GM21825 (cell line): ENCODE measurements around the gene CNR2.
"Not testable (repeated sequence)": the region's sequence is repeated elsewhere in the genome, so short reads cannot be mapped to it uniquely, and the experiment has no call there.

ENCODE experiments used
- ATAC-seq: cut with Tn5 transposase; IDR thresholded peaks from one replicate; pipeline ENCODE4 v1.9.1; 2021; ENCODE audit warnings: mild to moderate bottlenecking, moderate library complexity; ENCODE audit not compliant: unreplicated experiment

CNR2 gene

DNA sequence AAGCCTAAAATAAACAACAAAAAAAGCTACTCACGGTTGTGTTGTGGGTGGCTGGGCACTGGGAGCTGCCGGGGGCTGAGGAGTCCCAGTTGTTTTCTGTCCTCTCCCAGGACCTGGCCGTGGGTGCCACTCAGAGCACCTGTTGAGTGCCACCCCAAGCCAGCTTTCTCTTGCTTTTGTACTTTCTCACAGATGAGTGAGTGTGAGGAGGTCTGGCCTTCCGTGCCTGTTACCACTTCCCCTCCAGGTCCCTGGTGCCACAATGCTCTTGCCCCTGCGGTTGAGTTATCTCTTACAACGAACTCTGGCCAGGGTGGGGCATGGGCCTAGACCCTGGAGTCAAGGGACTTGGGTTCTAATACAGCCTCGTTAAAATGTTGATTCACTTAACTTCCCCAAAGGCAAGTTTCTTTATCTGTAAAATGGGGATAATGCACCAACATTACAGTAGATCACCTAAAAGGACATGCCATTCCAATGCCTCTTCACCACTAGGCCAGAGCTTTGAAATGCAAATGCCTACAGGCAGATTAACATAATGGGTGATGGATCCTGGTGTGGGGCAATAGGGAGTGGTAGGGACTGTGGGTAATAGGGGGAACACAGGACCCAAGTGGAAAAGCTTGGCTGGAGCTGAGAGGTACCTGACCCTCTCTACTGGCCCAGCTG lies at the start of gene CNR2:
Gene CNR2, minus strand, starts transcription at position 151 of the 669 bp plus-strand sequence. CDS start 37,745 bp downstream, outside the sequence.
- no peak for ATAC-seq

DNA sequence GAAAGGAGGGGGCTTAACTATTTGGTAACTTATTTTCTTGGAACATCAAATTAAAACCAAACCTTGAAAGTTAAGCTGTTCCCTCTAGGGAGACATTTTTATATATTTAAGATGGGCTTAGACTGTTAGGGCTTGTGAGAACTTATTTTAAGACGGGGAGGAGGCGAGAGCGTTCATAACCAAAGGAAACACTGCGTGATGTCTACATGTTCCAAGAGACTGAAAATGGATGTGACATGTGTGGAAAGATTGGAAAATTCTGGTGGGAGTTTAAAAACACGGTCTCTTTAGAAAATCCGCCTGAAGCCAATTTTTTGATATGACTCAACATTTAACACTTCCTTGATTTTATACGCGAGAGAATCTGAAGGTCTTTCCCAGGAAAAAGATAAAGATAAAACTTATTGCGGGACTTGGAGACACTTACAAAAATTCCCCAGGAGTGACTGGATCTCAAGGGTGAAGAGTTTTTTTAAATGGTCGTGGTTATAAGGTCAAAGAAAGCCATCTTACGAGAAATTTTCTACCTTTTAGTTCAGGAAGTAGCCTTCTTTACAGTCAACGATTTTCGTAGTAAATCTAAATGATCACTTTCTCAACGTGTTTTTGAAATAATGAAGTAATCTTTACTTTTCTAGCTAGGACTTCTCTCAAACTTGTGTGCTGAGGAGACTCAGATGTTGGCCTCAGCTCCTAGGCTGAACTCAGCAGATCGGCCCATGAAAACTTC lies 47.3 kb upstream of the CNR2 start:
- no peak for ATAC-seq

DNA sequence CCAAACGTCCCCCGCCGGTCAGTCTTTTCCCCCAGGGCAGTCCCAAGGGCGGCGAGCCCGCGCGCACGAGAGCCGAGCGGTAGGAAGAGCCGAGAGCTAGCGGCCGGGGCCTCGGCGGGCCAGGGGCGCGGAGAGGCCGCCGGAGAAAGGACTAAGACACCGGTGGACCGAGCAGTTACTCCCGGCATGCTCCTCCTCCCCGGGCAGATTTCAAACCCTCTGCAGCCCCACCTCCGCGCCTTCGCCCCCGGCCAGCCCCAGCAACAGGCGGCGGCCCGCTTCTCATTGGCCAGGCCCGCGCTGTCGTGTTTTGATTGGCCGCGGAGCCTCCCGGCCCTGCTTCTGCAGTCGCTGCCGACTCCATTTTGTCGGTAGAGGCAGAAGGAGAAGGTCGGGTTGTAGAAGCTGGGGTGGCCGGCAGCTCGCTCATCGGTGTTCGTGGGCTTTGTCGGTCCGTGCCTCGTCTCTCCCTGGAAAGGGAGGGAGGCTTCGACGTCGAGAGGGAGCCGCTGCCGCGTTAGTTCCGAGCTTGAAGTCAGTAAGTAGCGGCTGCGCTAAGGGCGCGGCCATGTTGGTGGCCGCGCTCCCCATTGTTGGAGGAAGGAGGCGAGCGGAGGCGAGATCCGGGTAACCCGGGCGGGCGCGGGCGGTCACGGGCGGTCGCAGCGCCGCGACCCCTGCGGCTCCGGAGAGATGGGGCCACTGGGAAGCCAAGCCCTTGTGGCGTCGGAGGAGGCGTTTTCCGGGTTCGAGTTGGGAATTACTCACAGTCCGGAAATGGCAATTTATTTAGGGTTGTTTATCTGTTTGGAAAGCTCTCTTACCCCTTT lies 46.5 kb upstream of the CNR2 start, which contains the start of gene PNRC2:
Gene PNRC2, plus strand, starts transcription at position 368 of the 830 bp plus-strand sequence. CDS start 1,630 bp downstream, outside the sequence.
- ATAC-seq: peak; percentile 77

DNA sequence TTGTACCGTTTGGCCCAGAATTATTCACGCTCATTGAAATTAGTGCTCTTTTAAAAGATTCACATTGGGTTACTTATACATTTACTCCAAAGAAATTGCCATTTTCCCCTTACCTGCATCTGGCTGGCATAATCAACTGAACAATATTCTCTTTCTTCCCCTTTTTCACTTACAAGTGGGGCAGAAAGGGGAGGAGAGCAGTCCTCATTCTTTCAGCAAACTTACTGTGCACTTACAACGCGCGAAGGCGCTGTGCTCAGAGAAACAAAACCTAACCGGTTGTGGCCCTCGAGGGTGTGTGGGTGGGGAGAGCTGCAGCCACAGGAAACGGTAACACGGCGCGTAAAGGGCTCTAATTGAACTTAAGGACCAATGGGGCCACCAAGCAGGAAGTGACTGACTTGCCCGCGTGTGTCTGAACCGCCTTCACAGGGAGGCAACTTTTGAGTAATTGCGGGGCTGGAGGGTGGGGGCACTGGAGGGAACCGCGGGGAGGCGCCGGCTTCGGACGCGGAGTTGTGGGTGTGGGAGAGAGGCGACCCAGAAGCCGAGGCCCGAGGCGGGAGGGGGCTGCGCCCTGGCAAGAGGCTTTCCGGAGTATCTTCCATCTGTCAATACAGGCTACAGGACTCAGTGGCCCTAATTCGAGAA lies 45.8 kb upstream of the CNR2 start:
- ATAC-seq: peak; percentile 48

DNA sequence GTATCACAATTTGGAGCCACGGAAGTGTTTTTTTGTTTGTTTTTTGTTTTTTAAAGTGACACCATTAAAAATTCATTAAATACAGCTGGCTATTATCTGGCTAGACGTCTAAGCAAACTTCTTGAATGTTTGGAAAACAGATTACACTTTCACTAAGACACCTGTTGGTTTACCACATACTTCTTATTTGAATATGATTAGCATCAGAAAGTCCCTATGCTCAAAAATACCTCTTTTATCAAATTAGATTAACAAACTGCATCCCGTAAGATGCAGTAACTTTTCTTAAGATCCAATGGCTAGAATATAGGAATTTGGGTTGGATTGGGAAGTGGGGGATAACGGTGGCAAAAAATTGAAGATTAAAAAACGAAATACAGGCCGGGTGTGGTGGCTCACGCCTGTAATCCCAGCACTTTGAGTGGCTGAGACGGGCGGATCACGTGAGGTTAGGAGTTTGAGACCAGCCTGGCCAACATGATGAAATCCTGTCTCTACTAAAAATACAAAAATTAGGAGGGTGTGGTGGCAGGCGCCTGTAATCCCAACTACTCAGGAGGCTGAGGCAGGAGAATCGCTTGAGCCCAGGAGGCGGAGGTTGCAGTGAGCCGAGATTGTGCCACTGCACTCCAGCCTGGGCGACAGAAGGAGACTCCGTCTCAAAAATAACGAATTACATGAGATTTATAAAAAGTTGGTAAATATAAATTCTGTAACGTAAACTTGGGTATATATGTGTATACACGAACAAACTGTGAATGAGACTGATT lies 45.1 kb upstream of the CNR2 start:
- ATAC-seq: not testable (repeated sequence)

DNA sequence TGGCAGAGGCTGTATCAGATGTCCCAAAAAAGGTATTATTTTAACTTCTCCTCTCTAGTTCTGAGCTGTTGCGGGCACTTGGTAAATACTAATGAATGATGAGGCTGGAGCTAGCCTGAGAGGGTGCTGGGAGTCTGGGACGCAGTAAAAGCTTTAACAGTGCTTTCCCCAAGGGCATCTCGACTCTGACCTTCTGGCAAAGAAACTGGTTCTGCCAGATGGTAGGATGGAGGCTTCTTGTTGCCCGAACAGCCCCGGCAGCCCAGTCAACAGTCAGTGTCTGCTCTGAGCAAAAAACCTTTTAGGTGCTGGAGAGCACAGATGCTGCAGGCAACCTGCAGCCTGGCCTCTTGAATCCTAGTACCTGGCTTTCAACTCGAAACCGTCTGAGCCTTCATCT lies 43.9 kb upstream of the CNR2 start:
- no peak for ATAC-seq

DNA sequence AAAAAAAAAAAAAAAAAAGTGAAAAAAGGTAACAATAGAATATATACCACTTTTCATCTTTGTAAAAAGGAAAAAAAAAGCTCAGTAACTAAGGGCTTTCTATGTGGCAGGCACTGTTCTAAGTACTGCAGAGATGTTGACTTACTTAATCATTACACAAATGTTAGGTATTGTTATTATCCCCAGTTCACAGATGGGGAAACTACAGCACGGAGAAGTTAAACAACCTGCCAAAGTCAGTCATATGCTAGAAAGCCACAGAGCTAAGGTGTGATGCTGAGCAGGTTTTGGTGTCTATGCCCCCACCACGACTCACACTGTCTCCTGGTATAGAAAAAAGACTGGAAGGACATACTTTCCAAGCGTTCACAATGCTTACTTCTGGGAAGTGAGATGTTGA lies 39.9 kb upstream of the CNR2 start:
- ATAC-seq: no peak

DNA sequence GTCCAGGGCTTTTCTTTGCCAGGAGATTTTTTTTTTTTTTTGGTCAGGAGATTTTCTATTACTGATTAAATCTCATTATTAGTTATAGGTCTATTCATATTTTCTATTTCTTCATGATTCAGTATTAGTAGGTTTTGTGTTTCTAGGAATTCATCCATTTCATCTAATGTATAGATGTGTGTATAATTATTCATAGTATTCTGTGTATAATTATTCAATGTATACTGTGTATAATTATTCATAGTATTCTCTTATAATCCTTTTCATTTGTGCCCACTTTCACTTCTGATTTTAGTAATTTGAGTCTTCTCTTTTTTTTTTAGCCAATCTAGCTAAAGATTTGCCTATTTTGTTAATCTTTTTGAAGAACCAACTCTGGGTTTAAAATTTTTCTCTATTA lies 34.2 kb upstream of the CNR2 start:
- no peak for ATAC-seq

DNA sequence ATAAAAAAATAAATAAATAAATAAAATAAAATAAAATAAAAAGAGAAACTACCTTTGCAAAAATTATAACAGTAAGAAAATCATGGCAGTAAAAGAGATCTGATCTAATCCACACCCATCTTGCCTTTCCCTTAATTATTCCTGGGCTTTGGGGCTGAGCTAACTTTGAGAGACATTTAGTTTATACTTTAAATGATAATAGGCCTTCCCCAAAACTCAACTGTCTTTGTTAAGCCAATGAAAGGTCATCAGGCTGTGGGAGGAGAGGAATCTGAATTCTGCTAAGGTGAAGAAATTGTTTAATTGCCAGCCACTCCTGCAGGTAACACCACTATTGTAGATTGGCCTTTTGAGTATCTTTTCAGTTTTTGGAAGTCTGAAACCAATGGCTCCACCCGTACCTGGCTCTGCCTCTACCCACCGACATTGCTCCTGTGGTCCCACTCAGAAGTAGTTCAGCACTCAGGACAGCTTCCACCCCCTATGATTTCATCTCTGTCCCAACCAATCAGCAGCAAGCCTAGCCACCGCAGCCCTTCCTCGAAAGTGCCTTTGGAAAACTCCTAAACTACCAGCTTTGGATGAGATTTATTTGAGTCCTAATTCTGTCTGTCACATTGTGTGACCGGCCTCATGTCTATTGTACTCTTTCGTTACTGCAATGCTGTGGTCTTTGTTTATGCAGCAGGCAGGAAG lies 23.5 kb upstream of the CNR2 start:
- ATAC-seq: no peak

DNA sequence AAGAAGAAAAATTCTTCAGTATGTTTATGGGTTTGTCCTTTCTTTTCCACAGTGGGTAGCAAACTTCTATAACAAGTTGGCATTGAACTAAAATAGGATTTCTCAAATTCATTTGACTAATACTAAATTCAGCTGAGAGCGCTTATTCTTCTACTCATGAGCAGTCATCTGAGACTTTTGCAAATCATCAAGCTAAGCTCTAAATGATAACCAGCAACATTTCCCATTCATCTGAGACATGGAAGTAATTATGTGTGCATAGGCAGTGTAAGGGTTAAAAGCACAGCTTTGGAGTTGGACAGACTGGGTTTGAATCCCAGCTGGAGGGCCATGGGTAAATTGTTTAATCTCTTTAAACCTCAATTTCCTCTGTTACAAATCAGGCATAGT lies 18.3 kb upstream of the CNR2 start:
- no peak for ATAC-seq

DNA sequence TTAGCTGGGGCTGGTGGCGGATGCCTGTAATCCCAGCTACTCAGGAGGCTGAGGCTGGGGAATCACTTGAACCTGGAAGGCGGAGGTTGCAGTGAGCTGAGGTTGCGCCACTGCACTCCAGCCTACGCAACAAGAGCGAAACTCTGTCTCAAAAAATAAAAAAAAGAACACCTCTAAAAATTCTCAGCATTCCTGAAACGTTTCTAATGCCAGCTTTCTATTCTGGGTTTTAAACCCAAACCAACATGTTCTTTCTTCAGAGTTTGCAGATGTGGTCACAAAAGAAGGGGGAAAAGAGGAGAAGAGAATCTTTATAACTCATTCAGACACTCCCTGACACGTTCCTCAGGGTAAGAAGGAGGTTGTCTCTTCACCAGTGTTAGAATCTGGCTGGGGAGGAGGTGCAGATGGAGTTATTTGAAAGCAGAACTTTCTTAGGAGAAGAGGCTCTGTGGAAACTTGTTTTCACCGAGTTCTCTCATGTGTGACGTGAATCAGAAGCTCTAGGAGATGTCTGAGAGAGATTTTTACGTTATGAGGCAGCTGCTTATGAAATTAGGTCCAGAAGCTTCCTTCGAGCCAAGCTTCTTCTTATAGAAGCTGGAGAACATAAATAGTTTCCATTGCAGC lies 17.8 kb upstream of the CNR2 start:
- ATAC-seq: no peak

DNA sequence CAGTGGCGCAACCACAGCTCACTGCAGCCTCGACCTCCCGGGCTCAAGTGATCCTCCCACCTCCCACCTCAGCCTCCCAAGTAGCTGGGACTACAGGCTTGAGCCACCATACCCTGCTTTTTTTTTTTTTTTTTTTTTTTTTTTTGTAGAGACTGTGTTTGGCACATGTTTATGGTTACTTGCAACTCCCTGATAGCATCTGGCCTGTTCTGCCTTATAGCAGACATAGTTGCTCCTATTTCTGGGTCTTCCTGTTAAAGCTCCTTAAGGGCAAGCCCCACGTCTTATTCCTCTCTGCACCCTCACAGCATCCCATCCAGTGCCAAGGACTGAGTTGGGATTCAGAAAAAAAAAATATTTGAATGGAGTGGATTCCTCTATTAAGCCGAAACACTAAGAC lies 17.1 kb upstream of the CNR2 start:
- no peak for ATAC-seq

DNA sequence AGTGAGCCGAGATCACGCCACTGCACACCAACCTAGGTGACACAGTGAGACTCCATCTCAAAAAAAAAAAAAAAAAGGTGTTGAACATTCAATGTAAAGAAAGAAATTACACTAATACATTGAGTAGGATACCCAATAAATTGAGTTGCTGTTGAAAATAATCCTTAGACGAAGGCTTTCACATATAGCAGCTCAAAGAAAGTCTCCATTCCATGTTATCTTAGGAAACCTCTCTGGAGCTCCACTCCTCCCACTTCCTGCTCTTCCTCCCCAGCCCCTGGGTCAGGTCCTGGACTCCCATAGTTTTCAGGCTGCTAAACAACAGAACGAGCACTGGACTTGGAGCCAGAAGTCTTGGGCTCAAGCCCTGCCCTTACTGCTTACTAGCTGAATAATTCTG lies 15.6 kb upstream of the CNR2 start:
- no peak for ATAC-seq

DNA sequence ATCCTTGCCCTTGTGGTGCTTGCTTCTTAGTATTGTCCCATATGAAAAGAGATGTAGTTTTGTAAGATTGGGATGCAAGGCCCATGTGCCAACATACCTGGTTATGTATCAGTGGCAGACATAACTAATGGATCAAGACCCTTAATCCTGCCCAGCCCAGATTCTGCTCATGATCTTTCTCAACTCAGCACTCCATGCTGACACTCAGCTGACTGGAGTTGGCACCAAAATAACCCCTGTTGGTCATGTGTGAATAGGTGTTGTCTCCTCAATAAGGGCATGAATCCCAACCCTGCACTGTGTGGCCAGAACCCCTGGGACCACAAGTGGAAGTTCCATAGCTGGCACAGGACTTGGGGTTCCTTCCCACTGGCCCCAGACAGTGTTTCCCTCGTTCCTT lies 13.9 kb upstream of the CNR2 start:
- ATAC-seq: no peak

DNA sequence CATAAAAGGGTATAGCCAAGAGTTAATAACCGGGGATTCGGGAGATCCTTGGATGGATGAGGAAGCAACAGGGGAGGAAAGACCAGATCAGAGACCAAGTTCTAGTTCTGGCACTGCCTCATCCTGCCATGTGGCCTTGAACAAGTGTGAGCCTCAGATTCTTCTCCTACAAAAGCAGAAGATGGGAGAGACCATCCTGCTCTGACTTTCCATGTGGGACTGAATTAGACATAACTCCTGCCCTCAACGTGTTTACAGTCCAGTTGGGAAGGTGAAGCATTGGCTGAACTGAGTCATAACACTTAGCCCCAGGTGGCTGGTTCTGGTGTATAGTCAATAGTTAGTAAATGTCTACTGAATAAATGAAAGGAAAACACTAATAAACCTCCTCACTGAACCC lies 12.1 kb upstream of the CNR2 start:
- ATAC-seq: no peak

DNA sequence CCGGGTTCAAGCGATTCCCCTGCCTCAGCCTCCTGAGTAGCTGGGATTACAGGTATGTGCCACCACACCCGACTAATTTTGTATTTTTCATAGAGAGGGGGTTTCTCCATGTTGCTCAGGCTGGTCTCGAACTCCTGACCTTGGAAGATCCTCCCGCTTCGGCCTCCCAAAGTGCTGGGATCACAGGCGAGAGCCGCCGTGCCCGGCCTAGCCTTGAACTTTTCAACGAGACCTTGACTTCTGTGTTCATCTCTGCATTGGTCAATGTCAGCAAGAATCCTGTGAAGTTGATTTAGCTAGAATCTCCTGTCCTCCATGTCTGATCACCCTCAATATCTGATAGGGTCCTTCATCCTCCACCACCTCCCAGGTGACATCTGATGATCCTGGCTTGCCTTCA lies 11.4 kb upstream of the CNR2 start:
- ATAC-seq: no peak

DNA sequence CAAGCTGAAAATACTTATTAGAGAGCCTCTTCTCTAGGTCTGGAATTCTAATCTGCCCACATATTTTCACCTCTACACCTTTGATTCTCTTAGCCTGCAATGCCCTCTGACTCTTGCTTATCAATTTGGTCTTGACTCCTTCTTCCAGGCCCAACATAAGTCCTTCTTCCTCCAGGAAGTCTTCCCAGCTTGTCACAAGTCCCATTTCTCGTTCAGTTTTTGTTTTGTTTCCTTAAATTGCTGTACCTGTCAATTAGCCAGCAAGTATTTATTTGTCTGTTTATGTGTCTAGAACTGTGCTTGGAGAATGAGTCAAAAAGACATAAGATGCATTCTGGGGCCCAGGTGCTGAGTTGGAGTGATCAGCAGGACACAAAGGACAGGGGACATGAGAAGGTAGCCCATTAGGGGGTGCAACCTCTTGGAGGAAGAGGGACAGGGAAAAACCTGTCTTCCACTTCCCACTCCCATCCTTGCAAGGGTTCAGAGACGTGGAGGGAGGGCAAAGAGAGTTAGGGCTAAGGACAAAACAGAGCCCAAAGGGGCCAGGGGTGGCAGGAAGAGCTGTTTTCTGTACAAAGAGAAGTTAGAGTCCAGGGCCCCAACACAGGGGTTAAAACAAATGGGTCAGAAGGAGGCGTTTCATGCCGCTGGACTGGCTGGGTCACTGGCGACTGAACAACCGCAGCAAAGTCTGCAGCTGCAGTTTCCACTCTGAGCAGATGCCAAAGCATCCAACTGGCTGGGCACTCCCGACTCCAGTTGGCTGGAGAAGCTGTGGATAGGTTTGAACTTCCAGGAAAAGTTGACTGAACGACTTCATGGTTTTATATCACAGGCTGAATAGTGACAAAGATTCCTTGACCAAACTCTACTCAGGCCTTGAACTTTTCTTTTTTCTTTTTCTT lies 10.7 kb upstream of the CNR2 start:
- ATAC-seq: no peak

DNA sequence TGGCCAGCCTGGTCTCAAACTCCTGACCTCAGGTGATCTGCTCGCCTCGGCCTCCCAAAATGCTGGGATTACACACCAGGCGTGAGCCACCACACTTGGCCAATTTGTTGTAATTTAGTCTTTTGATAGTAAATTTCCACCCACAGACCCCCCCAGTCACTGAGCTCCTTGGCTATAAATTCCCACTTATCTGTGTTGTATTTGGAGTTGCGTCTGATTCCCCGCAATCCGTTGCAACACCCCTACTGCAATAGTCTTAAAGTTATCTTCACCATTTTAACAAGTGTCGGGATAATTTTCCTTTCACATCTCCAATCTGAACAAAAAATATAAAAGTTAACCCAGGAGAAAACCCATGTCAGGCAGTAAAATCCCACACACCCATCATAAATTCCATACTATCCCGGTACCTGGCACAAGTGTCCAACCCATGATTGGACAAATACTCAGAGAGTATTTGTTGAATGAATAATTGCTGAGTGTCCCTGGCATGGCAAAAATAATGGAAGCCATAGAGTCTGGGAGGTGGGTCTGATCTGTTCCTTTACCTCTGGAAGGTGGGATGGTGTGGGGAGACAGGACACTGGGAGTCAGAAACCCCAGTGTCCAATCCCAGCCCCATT lies 9.3 kb upstream of the CNR2 start:
- no peak for ATAC-seq
